Activated T-helper 2 cell treated with anti-CD3 and anti-CD28 coated beads, Interferon-gamma antibody, Interleukin-2, Interleukin-4, amounts not matched to agents 10 μg/mL and 5 μg/mL and 100 μg/mL, durations not matched to agents 14 hours and 24 hours and 36 hours (primary cell): ENCODE measurements around the gene SMPD3. TPM values are rescaled to one million over a fixed set of nuclear protein-coding genes. Genes with fewer than 3 reads are reported as not detected.

Experiments used
- DNase-seq: peaks from one replicate; pipeline ENCODE4 v3.0.0; 2021; ENCODE audit warnings: low spot score
- H3K27ac Mint-ChIP-seq: one replicate; pipeline ENCODE4 v1.8.0; 2021; ENCODE audit warnings: mixed read lengths
- H3K27me3 Mint-ChIP-seq: one replicate; pipeline ENCODE4 v1.8.0; 2021; ENCODE audit warnings: low read depth, mixed read lengths
- H3K36me3 Mint-ChIP-seq: one replicate; pipeline ENCODE4 v1.8.0; 2021; ENCODE audit warnings: low read depth, mixed read lengths
- H3K4me1 Mint-ChIP-seq: one replicate; pipeline ENCODE4 v1.8.0; 2021; ENCODE audit warnings: low read depth, mixed read lengths
- H3K4me3 Mint-ChIP-seq: one replicate; pipeline ENCODE4 v1.8.0; 2021; ENCODE audit warnings: low read depth, mild to moderate bottlenecking, moderate library complexity, mixed read lengths
- H3K9me3 Mint-ChIP-seq: one replicate; pipeline ENCODE4 v1.8.0; 2021; ENCODE audit warnings: mixed read lengths
- intact Hi-C: fragments of 100-400 bp; cut with micrococcal nuclease; formaldehyde crosslinking; loops from one replicate; pipeline ENCODE4 v1.15.1; 2023
- total RNA-seq: library from RNA; stranded (reverse); gene quantifications from 2 replicates; pipeline ENCODE4 v1.2.3, GENCODE V29; 2022

The SMPD3 gene
- total RNA-seq, 1 donor from 2014 or later: 0.07 TPM

GRCh38 chr16:68379472-68380347 lies 68.6 kb downstream of the SMPD3 start:
- H3K4me3 Mint-ChIP-seq: no peak overlapping the region
- H3K36me3 Mint-ChIP-seq: no peaks in the 10 kb centered on the region
- intact Hi-C loops: no loop called here
- H3K27me3 Mint-ChIP-seq: peaks cover 31% of the 10 kb centered on the region
- DNase-seq: no peak
- no peak overlapping the region for H3K27ac Mint-ChIP-seq
- H3K9me3 Mint-ChIP-seq: no peaks in the 10 kb centered on the region
- peaks cover 25% of the 10 kb centered on the region for H3K4me1 Mint-ChIP-seq

DNA sequence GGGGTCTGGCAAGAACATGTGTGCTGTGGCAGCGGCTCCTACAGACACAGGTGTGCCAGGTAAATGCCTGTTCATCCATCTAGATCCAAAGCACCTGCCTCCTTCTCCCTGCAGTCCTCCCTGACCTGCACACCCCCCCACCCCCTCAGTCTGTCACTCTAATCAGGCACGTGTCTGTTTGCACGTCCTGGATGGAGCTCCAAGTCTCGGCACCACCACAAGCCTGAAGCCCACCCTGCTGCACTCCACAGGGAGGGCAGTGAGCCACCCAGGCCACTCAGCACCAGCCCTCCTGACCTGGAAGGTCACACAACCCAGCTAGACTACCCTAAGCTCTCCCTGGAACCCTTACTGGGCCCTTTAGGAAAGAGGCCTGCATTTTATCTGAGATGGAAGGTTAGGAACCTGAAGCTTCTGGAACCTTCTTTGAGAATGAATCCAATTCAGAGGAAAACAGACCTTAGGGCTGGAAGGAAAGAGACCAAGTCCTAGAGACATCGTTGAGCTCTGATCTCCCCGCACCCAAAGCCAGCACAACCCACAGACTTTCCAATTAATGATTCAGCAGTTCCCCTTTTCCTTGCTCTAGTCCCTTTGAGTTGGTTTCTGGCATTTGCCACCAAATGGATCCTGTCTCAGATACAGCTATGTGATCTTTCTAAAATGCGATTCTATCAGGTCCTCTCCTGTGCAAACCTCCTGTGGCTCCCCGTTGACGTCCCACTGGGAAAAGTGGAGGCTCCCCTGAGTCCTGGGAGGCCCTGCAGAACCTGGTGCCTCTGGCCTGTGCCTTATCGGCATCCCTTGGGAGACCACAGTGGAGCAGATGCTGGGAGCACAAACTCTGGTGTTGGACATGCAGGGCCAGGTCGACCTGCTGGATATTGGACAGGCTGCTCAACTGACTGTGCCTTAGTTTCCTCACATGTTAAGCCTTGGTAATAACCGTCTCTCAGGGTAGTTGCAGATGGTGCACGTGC lies 69.6 kb downstream of the SMPD3 start:
- intact Hi-C loops: no loop called here
- no peak for DNase-seq
- H3K9me3 Mint-ChIP-seq: no peaks in the 10 kb centered on the region

DNA sequence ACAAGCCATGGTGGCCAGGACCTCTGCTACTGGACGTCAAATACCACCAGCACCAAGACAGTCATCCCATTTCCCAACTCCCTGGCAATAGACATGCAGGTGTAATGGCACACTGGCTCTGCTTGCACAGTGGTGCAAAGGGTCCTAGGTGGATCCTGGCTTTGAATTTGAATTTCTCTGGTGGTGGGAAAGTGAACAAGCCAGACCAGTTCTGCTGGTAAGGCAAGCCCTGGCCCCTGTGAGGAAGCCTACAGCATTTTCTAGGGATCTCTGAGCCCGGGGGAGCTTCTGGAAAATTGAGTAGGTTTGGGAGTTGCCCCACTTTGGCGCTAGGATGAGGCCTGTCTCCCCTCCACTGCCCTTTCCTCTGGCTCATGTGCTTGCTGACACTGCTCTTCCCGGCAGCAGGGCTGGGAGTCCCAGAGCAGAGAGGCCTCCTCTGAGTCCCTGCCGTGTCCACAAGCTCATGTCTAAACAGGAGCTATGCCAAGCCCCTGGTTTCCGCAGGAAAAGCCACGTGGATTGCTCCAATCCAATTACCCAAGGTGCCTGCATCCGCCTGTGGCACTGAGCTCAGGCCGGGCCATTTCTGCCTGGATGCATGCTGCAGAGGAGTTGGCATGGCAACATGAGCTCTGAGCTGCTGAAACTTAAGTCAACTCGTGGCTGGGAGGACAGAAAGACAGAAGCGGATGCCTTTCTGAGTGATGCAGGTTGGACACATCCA lies 70.5 kb downstream of the SMPD3 start:
- Mint-ChIP-seq H3K9me3 (no peaks in the 10 kb centered on the region), H3K27me3 (peaks cover 35% of the 10 kb centered on the region), H3K27ac (no peak overlapping the region), H3K4me3 (no peak overlapping the region), H3K4me1 (peaks cover 21% of the 10 kb centered on the region), H3K36me3 (no peaks in the 10 kb centered on the region)
- intact Hi-C loops: no loop called here
- DNase-seq: no peak

More for the DNA sequence above, 69.6 kb downstream of the SMPD3 start:
- Mint-ChIP-seq H3K4me1 (peaks cover 24% of the 10 kb centered on the region), H3K4me3 (no peak overlapping the region), H3K27ac (no peak overlapping the region), H3K27me3 (peaks cover 35% of the 10 kb centered on the region), H3K36me3 (no peaks in the 10 kb centered on the region)

DNA sequence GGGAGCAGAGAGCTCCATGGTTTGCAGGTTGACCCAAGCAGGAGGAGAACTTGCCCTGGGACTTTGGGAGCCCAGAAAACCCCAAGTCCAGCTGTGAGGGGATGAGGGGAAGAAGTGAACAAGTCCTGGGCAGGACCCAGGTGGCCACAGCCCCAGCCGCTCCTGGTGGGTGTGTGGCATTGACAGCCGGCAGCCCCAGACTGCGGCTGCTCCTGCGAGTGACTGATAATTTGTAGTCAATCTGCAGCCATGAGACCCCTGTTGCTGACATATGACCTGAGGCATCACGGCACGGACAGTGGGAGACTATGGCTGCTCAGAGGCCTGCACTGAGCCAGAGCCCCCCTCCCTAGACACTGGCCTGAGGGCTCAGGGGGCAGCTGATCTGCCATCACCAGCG lies 71.1 kb downstream of the SMPD3 start:
- Mint-ChIP-seq H3K4me1 (peaks cover 19% of the 10 kb centered on the region), H3K27ac (no peak overlapping the region), H3K4me3 (no peak overlapping the region), H3K9me3 (no peaks in the 10 kb centered on the region), H3K27me3 (peaks cover 39% of the 10 kb centered on the region), H3K36me3 (no peaks in the 10 kb centered on the region)
- intact Hi-C loops: no loop called here
- no peak for DNase-seq

GRCh38 chr16:68376590-68376989 lies 71.7 kb downstream of the SMPD3 start:
- intact Hi-C loops: no loop called here
- H3K4me1 Mint-ChIP-seq: peaks cover 19% of the 10 kb centered on the region
- H3K27me3 Mint-ChIP-seq: peaks cover 42% of the 10 kb centered on the region

GRCh38 chr16:68375801-68376536 lies 72.3 kb downstream of the SMPD3 start:
- Mint-ChIP-seq H3K27ac (no peak overlapping the region), H3K36me3 (no peaks in the 10 kb centered on the region), H3K4me1 (peaks cover 19% of the 10 kb centered on the region), H3K27me3 (peaks cover 42% of the 10 kb centered on the region), H3K9me3 (no peaks in the 10 kb centered on the region), H3K4me3 (no peak overlapping the region)
- intact Hi-C loops: no loop called here
- no peak for DNase-seq

More at GRCh38 chr16:68376590-68376989, 71.7 kb downstream of the SMPD3 start:
- no peak overlapping the region for H3K4me3 Mint-ChIP-seq
- no peaks in the 10 kb centered on the region for H3K9me3 Mint-ChIP-seq
- H3K36me3 Mint-ChIP-seq: no peaks in the 10 kb centered on the region
- no peak overlapping the region for H3K27ac Mint-ChIP-seq
- no peak for DNase-seq

DNA sequence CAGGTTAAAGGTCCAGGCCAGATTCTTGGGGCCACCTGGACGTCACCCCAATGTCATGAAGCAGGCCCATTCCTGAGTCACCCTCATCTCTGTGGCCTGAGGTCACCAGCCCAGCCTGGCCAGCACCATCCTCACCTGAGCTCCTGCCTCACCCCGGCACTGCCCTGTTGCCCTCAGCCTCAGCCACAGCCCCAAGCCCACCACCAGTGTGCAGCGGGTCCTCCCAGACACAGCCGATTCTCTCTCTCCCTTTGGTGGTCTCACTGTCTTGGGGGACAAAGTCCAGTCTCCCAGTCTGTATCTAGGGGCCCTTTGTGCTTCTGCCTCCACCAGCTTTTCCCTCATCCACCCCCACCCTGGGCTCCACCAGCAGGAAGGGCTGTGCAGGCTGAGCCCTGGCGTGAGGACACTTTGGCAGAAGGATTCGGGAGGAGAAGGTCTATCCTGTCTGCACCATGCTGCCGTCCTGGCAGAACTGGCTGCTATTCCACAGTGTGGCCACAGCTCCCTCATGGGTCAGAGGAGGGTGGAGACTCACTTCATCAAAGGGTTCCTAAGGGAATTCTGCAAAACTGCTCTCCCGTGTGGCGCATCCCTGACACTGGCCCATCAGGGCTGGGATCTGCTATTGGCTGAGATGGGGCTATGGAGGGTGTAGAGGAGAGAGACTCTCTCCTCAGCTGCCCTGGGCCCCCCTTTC lies 73.2 kb downstream of the SMPD3 start:
- Mint-ChIP-seq H3K27ac (no peak overlapping the region), H3K36me3 (no peaks in the 10 kb centered on the region), H3K4me1 (peaks cover 24% of the 10 kb centered on the region), H3K27me3 (peaks cover 49% of the 10 kb centered on the region), H3K4me3 (no peak overlapping the region), H3K9me3 (no peaks in the 10 kb centered on the region)
- intact Hi-C loops: no loop called here
- no peak for DNase-seq

- Mint-ChIP-seq H3K4me1 (peaks cover 26% of the 10 kb centered on the region), H3K36me3 (no peaks in the 10 kb centered on the region), H3K27me3 (peaks cover 46% of the 10 kb centered on the region), H3K4me3 (no peak overlapping the region), H3K27ac (no peak overlapping the region), H3K9me3 (no peaks in the 10 kb centered on the region)
- no peak for DNase-seq
- intact Hi-C loops: no loop called here
Observed at GRCh38 chr16:68374246-68374805, 74.0 kb downstream of the SMPD3 start.

- no peak for DNase-seq
- Mint-ChIP-seq H3K4me1 (peaks cover 24% of the 10 kb centered on the region), H3K36me3 (no peaks in the 10 kb centered on the region), H3K9me3 (no peaks in the 10 kb centered on the region), H3K27ac (no peak overlapping the region), H3K4me3 (no peak overlapping the region), H3K27me3 (peaks cover 41% of the 10 kb centered on the region)
- intact Hi-C loops: no loop called here
Observed at GRCh38 chr16:68373528-68374245, 74.6 kb downstream of the SMPD3 start.

DNA sequence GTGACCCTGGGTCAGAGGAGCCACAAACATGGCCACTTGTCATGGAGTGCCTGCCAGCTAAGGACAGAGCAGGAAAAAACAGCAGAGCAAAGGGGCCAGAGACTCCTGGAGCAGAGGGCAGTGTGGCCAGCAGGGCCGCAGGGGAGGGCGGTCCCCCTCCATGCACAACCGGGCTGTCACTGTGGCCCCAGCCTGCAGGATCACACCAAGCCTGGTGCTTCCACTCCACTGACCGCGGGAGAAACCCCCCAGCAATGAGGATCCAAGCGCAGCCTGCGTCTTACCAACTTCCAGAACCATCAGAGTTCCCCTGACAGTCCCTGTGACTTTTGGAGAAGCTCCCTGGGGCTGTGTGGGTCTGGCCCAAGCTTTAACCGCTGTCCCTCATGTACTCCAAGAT lies 75.5 kb downstream of the SMPD3 start:
- no peak for DNase-seq
- peaks cover 27% of the 10 kb centered on the region for H3K4me1 Mint-ChIP-seq
- H3K27ac Mint-ChIP-seq: no peak overlapping the region
- peaks cover 45% of the 10 kb centered on the region for H3K27me3 Mint-ChIP-seq
- H3K36me3 Mint-ChIP-seq: no peaks in the 10 kb centered on the region
- intact Hi-C loops: no loop called here
- H3K4me3 Mint-ChIP-seq: no peak overlapping the region
- H3K9me3 Mint-ChIP-seq: no peaks in the 10 kb centered on the region

DNA sequence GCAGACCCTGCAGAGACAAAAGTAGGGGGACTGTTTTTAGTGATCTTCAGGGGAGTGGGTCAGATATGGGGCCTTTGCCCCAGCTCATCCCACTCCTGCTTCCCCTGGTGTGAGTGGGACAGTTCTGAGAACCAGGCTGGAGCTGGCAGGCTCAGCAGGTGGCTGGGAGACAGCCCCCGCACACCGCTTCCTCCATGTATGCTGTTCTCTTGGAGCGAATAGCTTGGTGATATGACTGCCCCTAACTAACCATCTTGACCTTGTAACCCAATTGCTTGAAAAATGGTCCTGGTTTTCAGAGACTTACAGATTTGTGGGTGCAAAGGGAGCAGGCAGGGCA lies 76.0 kb downstream of the SMPD3 start:
- no peak overlapping the region for H3K4me3 Mint-ChIP-seq
- H3K36me3 Mint-ChIP-seq: no peaks in the 10 kb centered on the region
- H3K4me1 Mint-ChIP-seq: peaks cover 28% of the 10 kb centered on the region
- peaks cover 49% of the 10 kb centered on the region for H3K27me3 Mint-ChIP-seq
- no peaks in the 10 kb centered on the region for H3K9me3 Mint-ChIP-seq
- no peak for DNase-seq
- intact Hi-C loops: no loop called here
- H3K27ac Mint-ChIP-seq: no peak overlapping the region
